Measurements from ENCODE around the gene OBI1. TPM values are rescaled to one million over a fixed set of nuclear protein-coding genes. Genes with fewer than 3 reads are reported as not detected.

Gene OBI1
- total and polyA plus RNA-seq, 2 donors (not counting 1 experiment from before 2014, with no cell fraction given): 3.1 to 15.4 TPM

DNA sequence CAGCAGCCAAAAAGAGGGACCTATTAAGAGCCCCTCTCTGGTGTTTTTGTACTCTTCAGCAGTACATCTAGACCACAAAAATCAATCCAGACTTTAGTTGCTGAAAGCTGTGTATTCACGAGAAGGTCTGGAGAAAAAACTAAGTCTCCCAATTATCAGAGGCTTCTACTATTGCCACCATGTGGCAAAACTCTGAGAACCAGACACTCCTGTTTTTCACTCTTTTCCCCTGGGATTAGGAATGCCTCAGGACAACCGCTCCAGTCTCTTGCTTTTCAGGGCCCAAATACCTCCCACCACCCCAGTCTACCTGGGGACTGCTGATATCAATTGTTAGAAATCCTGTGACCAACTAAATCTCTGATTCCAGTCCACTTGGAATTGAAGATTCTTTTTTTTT, 30.1 kb upstream of the OBI1 start:
- 86% methylated on average over 1 of the region's 2 CpGs for WGBS (ENCODE audit: insufficient coverage)
- H3K4me2 ChIP-seq (replicated peaks; ENCODE audit: low read depth, low read length, poor library complexity, severe bottlenecking): no peak overlapping the region
- H3K4me3 ChIP-seq (ENCODE audit: control extremely low read depth in 1 of 5, extremely low read depth in 1 of 5, insufficient read depth in 1 of 5, low read depth in 2 of 5, low read length in 4 of 5): no peak overlapping the region
- H2AFZ ChIP-seq (ENCODE audit: insufficient read depth, low read depth, low read length, poor library complexity, severe bottlenecking): no peak overlapping the region
- Mint-ChIP-seq H3K4me3 (no peak overlapping the region), H3K27ac (no peak overlapping the region), H3K9me3 (ENCODE audit: insufficient read depth) (no peaks in the 10 kb centered on the region), H3K4me1 (no peaks in the 10 kb centered on the region), H3K27me3 (peaks cover 15% of the 10 kb centered on the region)
- DNase-seq (no peak), ATAC-seq (ENCODE audit: low read depth) (no peak)
- H3K27me3 ChIP-seq (replicated peaks in 1 of 4; ENCODE audit: control extremely low read depth in 1 of 4, control insufficient read depth in 3 of 4, insufficient read depth in 4 of 4, low read length in 3 of 4): peaks cover 0 to 4% (median 0%) of the 10 kb centered on the region in 4 experiments
- POLR2A ChIA-PET: no interaction called here
- H3K36me3 ChIP-seq (replicated peaks in 1 of 2; ENCODE audit: control extremely low read depth in 1 of 2, control insufficient read depth in 1 of 2, extremely low read depth in 1 of 2, insufficient read depth in 2 of 2, low read length in 1 of 2): no peaks in the 10 kb centered on the region
- no peak overlapping the region for H3K9ac ChIP-seq (ENCODE audit: low read length)
- H3K27ac ChIP-seq (ENCODE audit: low read length in 2 of 2): no peak overlapping the region
- no peaks in the 10 kb centered on the region for H3K4me1 ChIP-seq (ENCODE audit: control insufficient read depth in 2 of 2, insufficient read depth in 2 of 2, low read length in 2 of 2)
- H3K79me2 ChIP-seq (ENCODE audit: control insufficient read depth, insufficient read depth, low read length): no peaks in the 10 kb centered on the region
- TF ChIP-seq, protein P1, sequence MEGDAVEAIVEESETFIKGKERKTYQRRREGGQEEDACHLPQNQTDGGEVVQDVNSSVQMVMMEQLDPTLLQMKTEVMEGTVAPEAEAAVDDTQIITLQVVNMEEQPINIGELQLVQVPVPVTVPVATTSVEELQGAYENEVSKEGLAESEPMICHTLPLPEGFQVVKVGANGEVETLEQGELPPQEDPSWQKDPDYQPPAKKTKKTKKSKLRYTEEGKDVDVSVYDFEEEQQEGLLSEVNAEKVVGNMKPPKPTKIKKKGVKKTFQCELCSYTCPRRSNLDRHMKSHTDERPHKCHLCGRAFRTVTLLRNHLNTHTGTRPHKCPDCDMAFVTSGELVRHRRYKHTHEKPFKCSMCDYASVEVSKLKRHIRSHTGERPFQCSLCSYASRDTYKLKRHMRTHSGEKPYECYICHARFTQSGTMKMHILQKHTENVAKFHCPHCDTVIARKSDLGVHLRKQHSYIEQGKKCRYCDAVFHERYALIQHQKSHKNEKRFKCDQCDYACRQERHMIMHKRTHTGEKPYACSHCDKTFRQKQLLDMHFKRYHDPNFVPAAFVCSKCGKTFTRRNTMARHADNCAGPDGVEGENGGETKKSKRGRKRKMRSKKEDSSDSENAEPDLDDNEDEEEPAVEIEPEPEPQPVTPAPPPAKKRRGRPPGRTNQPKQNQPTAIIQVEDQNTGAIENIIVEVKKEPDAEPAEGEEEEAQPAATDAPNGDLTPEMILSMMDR (IDR thresholded peaks at IDR 0.05): no peak
- TF ChIP-seq EZH2 (IDR thresholded peaks at IDR 0.05; ENCODE audit: borderline replicate concordance, insufficient read depth, low read depth, low read length, poor library complexity, severe bottlenecking): no peak
- H4K20me1 ChIP-seq (ENCODE audit: control insufficient read depth, insufficient read depth, low read length, poor library complexity, severe bottlenecking): no peaks in the 10 kb centered on the region
- intact Hi-C loops (cut with micrococcal nuclease): no loop called here
- peaks cover 0 to 3% (median 0%) of the 10 kb centered on the region in 3 donors for H3K9me3 ChIP-seq (ENCODE audit: control extremely low read depth in 1 of 3, control insufficient read depth in 2 of 3, insufficient read depth in 1 of 3, low read length in 2 of 3)
- CTCF ChIA-PET: no interaction called here

DNA sequence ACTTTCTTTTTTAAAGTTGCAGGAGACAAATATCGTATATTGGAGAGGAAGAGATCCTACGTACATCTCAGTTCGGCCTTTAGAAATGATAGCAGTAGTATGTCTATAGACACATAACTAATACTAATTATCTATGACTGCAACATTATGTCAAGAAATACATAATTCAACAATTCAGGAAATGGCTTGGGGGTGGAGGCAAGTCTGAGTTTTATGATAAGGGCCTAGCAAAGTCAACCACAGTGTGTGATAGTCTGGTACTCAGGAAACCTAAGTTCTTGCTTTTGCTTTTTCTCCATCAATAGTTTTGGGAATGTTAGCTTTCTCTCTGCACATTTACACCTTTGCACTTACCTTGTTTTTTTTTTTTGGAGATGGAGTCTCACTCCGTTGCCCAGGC, 27.5 kb upstream of the OBI1 start:
- Histone ChIP-seq H3K4me3 (ENCODE audit: control extremely low read depth in 1 of 5, extremely low read depth in 1 of 5, insufficient read depth in 1 of 5, low read depth in 2 of 5, low read length in 4 of 5) (no peak overlapping the region), H3K27ac (ENCODE audit: low read length in 2 of 2) (no peak overlapping the region), H3K4me2 (replicated peaks; ENCODE audit: low read depth, low read length, poor library complexity, severe bottlenecking) (no peak overlapping the region), H4K20me1 (ENCODE audit: control insufficient read depth, insufficient read depth, low read length, poor library complexity, severe bottlenecking) (no peaks in the 10 kb centered on the region), H3K79me2 (ENCODE audit: control insufficient read depth, insufficient read depth, low read length) (no peaks in the 10 kb centered on the region), H3K4me1 (ENCODE audit: control insufficient read depth in 2 of 2, insufficient read depth in 2 of 2, low read length in 2 of 2) (no peaks in the 10 kb centered on the region), H3K9ac (ENCODE audit: low read length) (no peak overlapping the region), H3K9me3 (ENCODE audit: control extremely low read depth in 1 of 3, control insufficient read depth in 2 of 3, insufficient read depth in 1 of 3, low read length in 2 of 3) (peaks cover 0 to 7% (median 0%) of the 10 kb centered on the region in 3 donors), H3K36me3 (replicated peaks in 1 of 2; ENCODE audit: control extremely low read depth in 1 of 2, control insufficient read depth in 1 of 2, extremely low read depth in 1 of 2, insufficient read depth in 2 of 2, low read length in 1 of 2) (no peaks in the 10 kb centered on the region), H2AFZ (ENCODE audit: insufficient read depth, low read depth, low read length, poor library complexity, severe bottlenecking) (no peak overlapping the region), H3K27me3 (replicated peaks in 1 of 4; ENCODE audit: control extremely low read depth in 1 of 4, control insufficient read depth in 3 of 4, insufficient read depth in 4 of 4, low read length in 3 of 4) (peaks cover 0 to 4% (median 0%) of the 10 kb centered on the region in 4 experiments)
- POLR2A ChIA-PET: no interaction called here
- TF ChIP-seq, protein P1 (IDR thresholded peaks at IDR 0.05): no peak
- no peak for TF ChIP-seq EZH2 (IDR thresholded peaks at IDR 0.05; ENCODE audit: borderline replicate concordance, insufficient read depth, low read depth, low read length, poor library complexity, severe bottlenecking)
- Mint-ChIP-seq H3K9me3 (ENCODE audit: insufficient read depth) (no peaks in the 10 kb centered on the region), H3K4me3 (no peak overlapping the region), H3K27me3 (peaks cover 26% of the 10 kb centered on the region), H3K4me1 (no peaks in the 10 kb centered on the region), H3K27ac (no peak overlapping the region)
- ATAC-seq (ENCODE audit: low read depth) (no peak), DNase-seq (no peak)
- intact Hi-C loops (cut with micrococcal nuclease): no loop called here
- CTCF ChIA-PET: no interaction called here
- WGBS (ENCODE audit: insufficient coverage): no CpG with 5 or more reads among the region's 4 CpGs

Measured in B cell (primary cell).